H1 (cell line): ENCODE measurements around the gene PARP1. TPM values are rescaled to one million over a fixed set of nuclear protein-coding genes. Genes with fewer than 3 reads are reported as not detected.
A peak's percentile ranks its signal among the peaks of the same experiment; 100 is the strongest.

ENCODE experiments used
- BRCA1 ChIP-seq: IDR thresholded peaks from 2 replicates; pipeline ENCODE4 v1.6.1; 2012; ENCODE audit warnings: low read depth, low read length, improper control_type of control experiment
- CHD1 ChIP-seq: IDR thresholded peaks from 2 replicates; pipeline ENCODE4 v1.6.1; 2012; ENCODE audit warnings: low read depth, low read length, improper control_type of control experiment
- POU5F1 ChIP-seq: IDR thresholded peaks from 2 replicates; pipeline ENCODE4 v1.6.1; 2011; ENCODE audit warnings: low read depth, mild to moderate bottlenecking, low read length, moderate library complexity
- RFX5 ChIP-seq: IDR thresholded peaks from 2 replicates; pipeline ENCODE4 v1.6.1; 2011; ENCODE audit warnings: low read depth, low read length, improper control_type of control experiment, borderline replicate concordance
- RNF2 ChIP-seq: fragments of 200-900, 300-1000 bp; sonication (generic); IDR thresholded peaks from 2 replicates; pipeline ENCODE4 v1.7.1; 2016; ENCODE audit warnings: borderline replicate concordance, low read depth, mild to moderate bottlenecking, antibody characterized with exemption, low read length; ENCODE audit not compliant: poor library complexity, severe bottlenecking; ENCODE audit errors: missing control alignments
- SIX5 ChIP-seq: IDR thresholded peaks from 2 replicates; pipeline ENCODE4 v1.6.1; 2011; ENCODE audit warnings: mild to moderate bottlenecking, low read depth, low read length
- SP1 ChIP-seq: IDR thresholded peaks from 2 replicates; pipeline ENCODE4 v1.6.1; 2011; ENCODE audit warnings: low read depth, low read length
- SP2 ChIP-seq: IDR thresholded peaks from 2 replicates; pipeline ENCODE4 v1.6.1; 2012; ENCODE audit warnings: mild to moderate bottlenecking, low read length, inconsistent platforms
- TBP ChIP-seq: IDR thresholded peaks from 2 replicates; pipeline ENCODE4 v1.6.1; 2011; ENCODE audit warnings: low read depth, low read length, improper control_type of control experiment
- polyA plus RNA-seq, 7 experiments: library from polyadenylated mRNA; depleted of rRNA in 3 of 7; stranded (reverse) in 5 of 7; unstranded in 2 of 7; fragments of >200 nt in 5 of 7; fragments of 200-250 nt in 2 of 7; gene quantifications; 1 replicate in 5 of 7; 2 replicates in 1 of 7; 4 replicates in 1 of 7; pipeline versions ENCODE4 v1.2.1 to v1.2.3, GENCODE V29; 2011 to 2013; ENCODE audit warnings: missing spikeins in 2 of 7, mixed read lengths in 2 of 7
- total RNA-seq: library from RNA; stranded (reverse); fragmentation: NEBNext Ultra II Directional; extraction: Animal tissue kit (Norgen Biotek cat#: 25700); gene quantifications from 2 replicates; pipeline ENCODE4 v1.2.1, GENCODE V29; 2021
- TF ChIP-seq, protein P1 (sequence below): fragments of 300-600 bp; sonication (generic); IDR thresholded peaks from 2 replicates; pipeline ENCODE4 v1.7.1; 2012; ENCODE audit warnings: low read length, moderate library complexity, mild to moderate bottlenecking, inconsistent platforms; ENCODE audit not compliant: insufficient replicate concordance

PARP1 gene
- total and polyA plus RNA-seq, 2 of the 8 experiments (the other 6 are each of a cell fraction or from before 2014, with no cell fraction given), result 416 to 441 TPM

DNA sequence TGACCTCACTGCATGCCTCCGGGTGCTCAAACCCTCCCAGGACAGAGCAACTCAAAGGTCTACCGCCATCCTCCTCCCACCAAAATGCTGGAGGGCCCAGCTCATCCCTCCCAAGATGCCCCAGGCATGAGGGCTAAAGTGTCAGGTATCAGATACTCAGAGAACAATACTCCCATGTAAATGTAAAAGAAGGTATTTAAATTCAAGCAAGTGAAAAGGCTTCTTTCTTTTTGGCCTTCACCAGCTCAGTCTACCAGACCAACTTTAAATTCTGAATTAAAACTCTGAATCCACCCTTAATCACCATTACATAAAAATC, 3.0 kb downstream of the PARP1 start (continued):
- TF ChIP-seq, protein P1, sequence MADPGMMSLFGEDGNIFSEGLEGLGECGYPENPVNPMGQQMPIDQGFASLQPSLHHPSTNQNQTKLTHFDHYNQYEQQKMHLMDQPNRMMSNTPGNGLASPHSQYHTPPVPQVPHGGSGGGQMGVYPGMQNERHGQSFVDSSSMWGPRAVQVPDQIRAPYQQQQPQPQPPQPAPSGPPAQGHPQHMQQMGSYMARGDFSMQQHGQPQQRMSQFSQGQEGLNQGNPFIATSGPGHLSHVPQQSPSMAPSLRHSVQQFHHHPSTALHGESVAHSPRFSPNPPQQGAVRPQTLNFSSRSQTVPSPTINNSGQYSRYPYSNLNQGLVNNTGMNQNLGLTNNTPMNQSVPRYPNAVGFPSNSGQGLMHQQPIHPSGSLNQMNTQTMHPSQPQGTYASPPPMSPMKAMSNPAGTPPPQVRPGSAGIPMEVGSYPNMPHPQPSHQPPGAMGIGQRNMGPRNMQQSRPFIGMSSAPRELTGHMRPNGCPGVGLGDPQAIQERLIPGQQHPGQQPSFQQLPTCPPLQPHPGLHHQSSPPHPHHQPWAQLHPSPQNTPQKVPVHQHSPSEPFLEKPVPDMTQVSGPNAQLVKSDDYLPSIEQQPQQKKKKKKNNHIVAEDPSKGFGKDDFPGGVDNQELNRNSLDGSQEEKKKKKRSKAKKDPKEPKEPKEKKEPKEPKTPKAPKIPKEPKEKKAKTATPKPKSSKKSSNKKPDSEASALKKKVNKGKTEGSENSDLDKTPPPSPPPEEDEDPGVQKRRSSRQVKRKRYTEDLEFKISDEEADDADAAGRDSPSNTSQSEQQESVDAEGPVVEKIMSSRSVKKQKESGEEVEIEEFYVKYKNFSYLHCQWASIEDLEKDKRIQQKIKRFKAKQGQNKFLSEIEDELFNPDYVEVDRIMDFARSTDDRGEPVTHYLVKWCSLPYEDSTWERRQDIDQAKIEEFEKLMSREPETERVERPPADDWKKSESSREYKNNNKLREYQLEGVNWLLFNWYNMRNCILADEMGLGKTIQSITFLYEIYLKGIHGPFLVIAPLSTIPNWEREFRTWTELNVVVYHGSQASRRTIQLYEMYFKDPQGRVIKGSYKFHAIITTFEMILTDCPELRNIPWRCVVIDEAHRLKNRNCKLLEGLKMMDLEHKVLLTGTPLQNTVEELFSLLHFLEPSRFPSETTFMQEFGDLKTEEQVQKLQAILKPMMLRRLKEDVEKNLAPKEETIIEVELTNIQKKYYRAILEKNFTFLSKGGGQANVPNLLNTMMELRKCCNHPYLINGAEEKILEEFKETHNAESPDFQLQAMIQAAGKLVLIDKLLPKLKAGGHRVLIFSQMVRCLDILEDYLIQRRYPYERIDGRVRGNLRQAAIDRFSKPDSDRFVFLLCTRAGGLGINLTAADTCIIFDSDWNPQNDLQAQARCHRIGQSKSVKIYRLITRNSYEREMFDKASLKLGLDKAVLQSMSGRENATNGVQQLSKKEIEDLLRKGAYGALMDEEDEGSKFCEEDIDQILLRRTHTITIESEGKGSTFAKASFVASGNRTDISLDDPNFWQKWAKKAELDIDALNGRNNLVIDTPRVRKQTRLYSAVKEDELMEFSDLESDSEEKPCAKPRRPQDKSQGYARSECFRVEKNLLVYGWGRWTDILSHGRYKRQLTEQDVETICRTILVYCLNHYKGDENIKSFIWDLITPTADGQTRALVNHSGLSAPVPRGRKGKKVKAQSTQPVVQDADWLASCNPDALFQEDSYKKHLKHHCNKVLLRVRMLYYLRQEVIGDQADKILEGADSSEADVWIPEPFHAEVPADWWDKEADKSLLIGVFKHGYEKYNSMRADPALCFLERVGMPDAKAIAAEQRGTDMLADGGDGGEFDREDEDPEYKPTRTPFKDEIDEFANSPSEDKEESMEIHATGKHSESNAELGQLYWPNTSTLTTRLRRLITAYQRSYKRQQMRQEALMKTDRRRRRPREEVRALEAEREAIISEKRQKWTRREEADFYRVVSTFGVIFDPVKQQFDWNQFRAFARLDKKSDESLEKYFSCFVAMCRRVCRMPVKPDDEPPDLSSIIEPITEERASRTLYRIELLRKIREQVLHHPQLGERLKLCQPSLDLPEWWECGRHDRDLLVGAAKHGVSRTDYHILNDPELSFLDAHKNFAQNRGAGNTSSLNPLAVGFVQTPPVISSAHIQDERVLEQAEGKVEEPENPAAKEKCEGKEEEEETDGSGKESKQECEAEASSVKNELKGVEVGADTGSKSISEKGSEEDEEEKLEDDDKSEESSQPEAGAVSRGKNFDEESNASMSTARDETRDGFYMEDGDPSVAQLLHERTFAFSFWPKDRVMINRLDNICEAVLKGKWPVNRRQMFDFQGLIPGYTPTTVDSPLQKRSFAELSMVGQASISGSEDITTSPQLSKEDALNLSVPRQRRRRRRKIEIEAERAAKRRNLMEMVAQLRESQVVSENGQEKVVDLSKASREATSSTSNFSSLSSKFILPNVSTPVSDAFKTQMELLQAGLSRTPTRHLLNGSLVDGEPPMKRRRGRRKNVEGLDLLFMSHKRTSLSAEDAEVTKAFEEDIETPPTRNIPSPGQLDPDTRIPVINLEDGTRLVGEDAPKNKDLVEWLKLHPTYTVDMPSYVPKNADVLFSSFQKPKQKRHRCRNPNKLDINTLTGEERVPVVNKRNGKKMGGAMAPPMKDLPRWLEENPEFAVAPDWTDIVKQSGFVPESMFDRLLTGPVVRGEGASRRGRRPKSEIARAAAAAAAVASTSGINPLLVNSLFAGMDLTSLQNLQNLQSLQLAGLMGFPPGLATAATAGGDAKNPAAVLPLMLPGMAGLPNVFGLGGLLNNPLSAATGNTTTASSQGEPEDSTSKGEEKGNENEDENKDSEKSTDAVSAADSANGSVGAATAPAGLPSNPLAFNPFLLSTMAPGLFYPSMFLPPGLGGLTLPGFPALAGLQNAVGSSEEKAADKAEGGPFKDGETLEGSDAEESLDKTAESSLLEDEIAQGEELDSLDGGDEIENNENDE, result peak; percentile 71
- TF ChIP-seq SIX5, result peak; percentile 34; the same call in 1 of the 2 replicates
- TF ChIP-seq POU5F1, result no peak
- no peak for TF ChIP-seq BRCA1
- no peak for TF ChIP-seq SP2
- peak; percentile 55; the same call in 1 of the 2 replicates for TF ChIP-seq SP1
- TF ChIP-seq RNF2, result no peak
- TF ChIP-seq TBP, result peak; percentile 67
- TF ChIP-seq RFX5, result no peak
- TF ChIP-seq CHD1, result no peak
